ENCODE results near the gene HBA1.
"Not testable (repeated sequence)": the region's sequence is repeated elsewhere in the genome, so short reads cannot be mapped to it uniquely, and the experiment has no call there.

HBA1 gene

GRCh38 chr16:170788-171187, 5.7 kb upstream of the HBA1 start:
- DNase-seq, result no peak
- in situ Hi-C loops (cut with HindIII; ENCODE audit: low pct_ligation_motif_present, low pct_unique_long_range_greater_than_20kb, low sequenced_read_pairs), result no loop called here

- in situ Hi-C loops (cut with HindIII; ENCODE audit: low pct_ligation_motif_present, low pct_unique_long_range_greater_than_20kb, low sequenced_read_pairs); DNase-seq: not testable (repeated sequence)
These were observed 4.0 kb upstream of the HBA1 start, which contains the start of gene HBA2 for GRCh38 chr16:172374-172941. HBA2 (plus strand) TSS chr16:172876; CDS start chr16:172913, 37 bp downstream.

- DNase-seq; in situ Hi-C loops (cut with HindIII; ENCODE audit: low pct_ligation_motif_present, low pct_unique_long_range_greater_than_20kb, low sequenced_read_pairs): not testable (repeated sequence)
These were observed 3.1 kb upstream of the HBA1 start for GRCh38 chr16:173211-173854.

- peak; percentile 25 for DNase-seq
- in situ Hi-C loops (cut with HindIII; ENCODE audit: low pct_ligation_motif_present, low pct_unique_long_range_greater_than_20kb, low sequenced_read_pairs), result not testable (repeated sequence)
These were observed 2.3 kb upstream of the HBA1 start for GRCh38 chr16:173928-174769.

GRCh38 chr16:175011-175949, 1.2 kb upstream of the HBA1 start:
- DNase-seq, result no peak
- in situ Hi-C loops (cut with HindIII; ENCODE audit: low pct_ligation_motif_present, low pct_unique_long_range_greater_than_20kb, low sequenced_read_pairs), result no loop called here

- DNase-seq; in situ Hi-C loops (cut with HindIII; ENCODE audit: low pct_ligation_motif_present, low pct_unique_long_range_greater_than_20kb, low sequenced_read_pairs): not testable (repeated sequence)
These were observed 474 bp upstream of the HBA1 start for GRCh38 chr16:176006-176405.

- in situ Hi-C loops (cut with HindIII; ENCODE audit: low pct_ligation_motif_present, low pct_unique_long_range_greater_than_20kb, low sequenced_read_pairs), result no loop called here
These were observed 928 bp downstream of the HBA1 start for GRCh38 chr16:177394-177822.

GRCh38 chr16:177981-178667, 1.6 kb downstream of the HBA1 start:
- no peak for DNase-seq
- in situ Hi-C loops (cut with HindIII; ENCODE audit: low pct_ligation_motif_present, low pct_unique_long_range_greater_than_20kb, low sequenced_read_pairs), result no loop called here

More at GRCh38 chr16:177394-177822, 928 bp downstream of the HBA1 start:
- DNase-seq, result no peak

GRCh38 chr16:178668-179015, 2.2 kb downstream of the HBA1 start:
- DNase-seq, result no peak
- in situ Hi-C loops (cut with HindIII; ENCODE audit: low pct_ligation_motif_present, low pct_unique_long_range_greater_than_20kb, low sequenced_read_pairs), result no loop called here

- in situ Hi-C loops (cut with HindIII; ENCODE audit: low pct_ligation_motif_present, low pct_unique_long_range_greater_than_20kb, low sequenced_read_pairs), result no loop called here
- no peak for DNase-seq
These were observed 3.0 kb downstream of the HBA1 start for GRCh38 chr16:179211-180092.

GRCh38 chr16:180101-180675, 3.7 kb downstream of the HBA1 start, which contains the start of gene HBQ1:
HBQ1 (plus strand) TSS chr16:180459; CDS start chr16:180487, 28 bp downstream.
- no peak for DNase-seq
- in situ Hi-C loops (cut with HindIII; ENCODE audit: low pct_ligation_motif_present, low pct_unique_long_range_greater_than_20kb, low sequenced_read_pairs), result no loop called here

- in situ Hi-C loops (cut with HindIII; ENCODE audit: low pct_ligation_motif_present, low pct_unique_long_range_greater_than_20kb, low sequenced_read_pairs), result no loop called here
- peak; percentile 84 for DNase-seq
These were observed 4.4 kb downstream of the HBA1 start for GRCh38 chr16:180681-181564.

- no peak for DNase-seq
- in situ Hi-C loops (cut with HindIII; ENCODE audit: low pct_ligation_motif_present, low pct_unique_long_range_greater_than_20kb, low sequenced_read_pairs), result no loop called here
These were observed 5.1 kb downstream of the HBA1 start for GRCh38 chr16:181565-182021.

- in situ Hi-C loops (cut with HindIII; ENCODE audit: low pct_ligation_motif_present, low pct_unique_long_range_greater_than_20kb, low sequenced_read_pairs), result no loop called here
- no peak for DNase-seq
These were observed 6.5 kb downstream of the HBA1 start for GRCh38 chr16:183005-183404.

GRCh38 chr16:185213-185612, 8.7 kb downstream of the HBA1 start:
- in situ Hi-C loops (cut with HindIII; ENCODE audit: low pct_ligation_motif_present, low pct_unique_long_range_greater_than_20kb, low sequenced_read_pairs), result no loop called here
- no peak for DNase-seq

GRCh38 chr16:185691-186090, 9.2 kb downstream of the HBA1 start:
- in situ Hi-C loops (cut with HindIII; ENCODE audit: low pct_ligation_motif_present, low pct_unique_long_range_greater_than_20kb, low sequenced_read_pairs), result no loop called here
- no peak for DNase-seq

Data from ACHN (cell line).